GM21447 (cell line): ENCODE measurements around the gene CD4.

ENCODE experiments used
- ATAC-seq: cut with Tn5 transposase; IDR thresholded peaks from one replicate; pipeline ENCODE4 v1.9.1; 2021; ENCODE audit not compliant: unreplicated experiment

Gene CD4

GRCh38 chr12:6827437-6827911 is 38.1 kb downstream of the CD4 start:
- no peak for ATAC-seq

- ATAC-seq = no peak
These were observed 38.9 kb downstream of the CD4 start, which contains the start of gene P3H3 for GRCh38 chr12:6827982-6828780. Gene P3H3, plus strand, starts transcription at chr12:6828407. Its CDS starts 34 bp downstream, at chr12:6828441.

GRCh38 chr12:6828781-6829535 is 39.6 kb downstream of the CD4 start:
- no peak for ATAC-seq

- ATAC-seq = no peak
These were observed 40.4 kb downstream of the CD4 start for GRCh38 chr12:6829536-6830220.

- ATAC-seq = no peak
These were observed 41.1 kb downstream of the CD4 start for GRCh38 chr12:6830286-6830890.

GRCh38 chr12:6830999-6831398 is 41.7 kb downstream of the CD4 start:
- no peak for ATAC-seq

GRCh38 chr12:6831450-6831995 is 42.2 kb downstream of the CD4 start:
- no peak for ATAC-seq

- ATAC-seq = no peak
These were observed 42.8 kb downstream of the CD4 start for GRCh38 chr12:6832125-6832524.

GRCh38 chr12:6833189-6833890 is 44.0 kb downstream of the CD4 start:
- ATAC-seq = no peak

GRCh38 chr12:6834254-6834653 is 44.9 kb downstream of the CD4 start:
- no peak for ATAC-seq

GRCh38 chr12:6834873-6835272 is 45.5 kb downstream of the CD4 start:
- no peak for ATAC-seq

GRCh38 chr12:6836851-6837250 is 47.5 kb downstream of the CD4 start:
- no peak for ATAC-seq

GRCh38 chr12:6837370-6838060 is 48.2 kb downstream of the CD4 start:
- ATAC-seq = no peak

GRCh38 chr12:6838854-6839253 is 49.5 kb downstream of the CD4 start:
- ATAC-seq = no peak

- ATAC-seq = peak; percentile 90
These were observed 50.3 kb downstream of the CD4 start for GRCh38 chr12:6839482-6840201.

- ATAC-seq = no peak
These were observed 51.0 kb downstream of the CD4 start for GRCh38 chr12:6840330-6840729.

GRCh38 chr12:6840761-6841515 is 51.6 kb downstream of the CD4 start, which contains the start of gene GNB3:
Gene GNB3, plus strand, starts transcription at chr12:6840925. Its CDS starts 363 bp downstream, at chr12:6841288.
- ATAC-seq = no peak

- ATAC-seq = no peak
These were observed 52.7 kb downstream of the CD4 start for GRCh38 chr12:6842075-6842474.
